ENCODE measurements around the gene SMARCC2.
"Not testable (repeated sequence)": the region's sequence is repeated elsewhere in the genome, so short reads cannot be mapped to it uniquely, and the experiment has no call there.

SMARCC2 gene

GRCh38 chr12:56118688-56119357 lies 70.5 kb downstream of the SMARCC2 start:
- DNase-seq, result no peak

GRCh38 chr12:56117778-56118687 lies 71.2 kb downstream of the SMARCC2 start, which contains the start of gene ZC3H10:
TSS of gene ZC3H10 (plus strand) at chr12:56118266. CDS start at chr12:56120563, 2,297 bp downstream.
- DNase-seq, result peak; percentile 99

GRCh38 chr12:56117082-56117706 lies 72.1 kb downstream of the SMARCC2 start:
- DNase-seq, result not testable (repeated sequence)

GRCh38 chr12:56116267-56117081 lies 72.8 kb downstream of the SMARCC2 start, which contains the start of gene RPL41:
TSS of gene RPL41 (plus strand) at chr12:56116633.
- peak; percentile 93 to 95 for DNase-seq

GRCh38 chr12:56115329-56115728 lies 74.0 kb downstream of the SMARCC2 start:
- no peak for DNase-seq

GRCh38 chr12:56114084-56114483 lies 75.2 kb downstream of the SMARCC2 start:
- no peak for DNase-seq

Measured in CD4-positive, alpha-beta T cell treated with Interleukin-4 for 1 hour (primary cell).